PC-9 (cell line): Measurements from ENCODE around the gene FLYWCH2.

Experiments used
- EZH2 ChIP-seq: fragments of 200-600 bp; sonication (generic); IDR thresholded peaks from 2 replicates; pipeline ENCODE4 v1.8.0; 2017; ENCODE audit warnings: antibody characterized with exemption, low read depth
- TF ChIP-seq, protein P1 (sequence below): fragments of 200-600 bp; sonication (generic); conservative IDR thresholded peaks from 2 replicates; pipeline ENCODE4 v1.6.1; 2017; ENCODE audit warnings: mixed run types, antibody characterized with exemption, mild to moderate bottlenecking, moderate library complexity

- TF ChIP-seq, protein P1, sequence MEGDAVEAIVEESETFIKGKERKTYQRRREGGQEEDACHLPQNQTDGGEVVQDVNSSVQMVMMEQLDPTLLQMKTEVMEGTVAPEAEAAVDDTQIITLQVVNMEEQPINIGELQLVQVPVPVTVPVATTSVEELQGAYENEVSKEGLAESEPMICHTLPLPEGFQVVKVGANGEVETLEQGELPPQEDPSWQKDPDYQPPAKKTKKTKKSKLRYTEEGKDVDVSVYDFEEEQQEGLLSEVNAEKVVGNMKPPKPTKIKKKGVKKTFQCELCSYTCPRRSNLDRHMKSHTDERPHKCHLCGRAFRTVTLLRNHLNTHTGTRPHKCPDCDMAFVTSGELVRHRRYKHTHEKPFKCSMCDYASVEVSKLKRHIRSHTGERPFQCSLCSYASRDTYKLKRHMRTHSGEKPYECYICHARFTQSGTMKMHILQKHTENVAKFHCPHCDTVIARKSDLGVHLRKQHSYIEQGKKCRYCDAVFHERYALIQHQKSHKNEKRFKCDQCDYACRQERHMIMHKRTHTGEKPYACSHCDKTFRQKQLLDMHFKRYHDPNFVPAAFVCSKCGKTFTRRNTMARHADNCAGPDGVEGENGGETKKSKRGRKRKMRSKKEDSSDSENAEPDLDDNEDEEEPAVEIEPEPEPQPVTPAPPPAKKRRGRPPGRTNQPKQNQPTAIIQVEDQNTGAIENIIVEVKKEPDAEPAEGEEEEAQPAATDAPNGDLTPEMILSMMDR = no peak
- TF ChIP-seq EZH2 = no peak
These were observed 27.5 kb downstream of the FLYWCH2 start for GRCh38 chr16:2910441-2910969.
